Aorta (tissue), 5 donors: ENCODE measurements around the gene KCNQ1. TPM values are rescaled to one million over a fixed set of nuclear protein-coding genes. Genes with fewer than 3 reads are reported as not detected.

Experiments
- ATAC-seq: fragments of 200-7000 bp; cut with Tn5 transposase; one replicate; pipeline ENCODE4 v1.9.1; 2022; ENCODE audit warnings: moderate library complexity; ENCODE audit not compliant: low FRiP score
- DNase-seq, 2 donors: peaks; one replicate each; pipeline ENCODE4 v3.0.0-alpha.2; 2020
- H3K27ac ChIP-seq, 2 donors: one replicate each; pipeline ENCODE4 v1.5.1; 2013; ENCODE audit warnings: low read length in 2 of 2, mild to moderate bottlenecking in 2 of 2, moderate library complexity in 2 of 2, control low read depth in 1 of 2, inconsistent platforms in 1 of 2, low read depth in 1 of 2
- H3K27me3 ChIP-seq, 2 donors: one replicate each; pipeline ENCODE4 v1.6.1; 2013; ENCODE audit warnings: control low read depth in 1 of 2, low read length in 1 of 2, mild to moderate bottlenecking in 1 of 2, moderate library complexity in 1 of 2; ENCODE audit not compliant: insufficient read depth in 2 of 2, control insufficient read depth in 1 of 2
- H3K36me3 ChIP-seq, 2 donors: one replicate each; pipeline ENCODE4 v1.6.1; 2013; ENCODE audit warnings: control low read depth in 1 of 2, low read length in 1 of 2, mild to moderate bottlenecking in 1 of 2; ENCODE audit not compliant: insufficient read depth in 2 of 2, control insufficient read depth in 1 of 2
- H3K4me1 ChIP-seq, 2 donors: one replicate each; pipeline ENCODE4 v1.6.1; 2013; ENCODE audit warnings: low read length in 2 of 2, control low read depth in 1 of 2, mild to moderate bottlenecking in 1 of 2, moderate library complexity in 1 of 2; ENCODE audit not compliant: insufficient read depth in 2 of 2, control insufficient read depth in 1 of 2
- H3K4me3 ChIP-seq, 2 donors: one replicate each; pipeline ENCODE4 v1.5.1; 2013; ENCODE audit warnings: low read length in 2 of 2, control low read depth in 1 of 2, mild to moderate bottlenecking in 1 of 2
- H3K9me3 ChIP-seq: one replicate; pipeline ENCODE4 v1.6.1; 2013; ENCODE audit warnings: mild to moderate bottlenecking, low read length; ENCODE audit not compliant: control insufficient read depth
- WGBS, 2 donors: extraction: QIAGEN DNeasy Blood & Tissue Kit; methylation state at CpG; one replicate each; pipeline ENCODE4 v1.1.7; 2013; 5-methylcytosine and 5-hydroxymethylcytosine counted together
- intact Hi-C, 2 donors: fragments of 100-400 bp; cut with DNase I; formaldehyde crosslinking; loops; one replicate each; pipeline versions ENCODE4 v1.14.2 to v1.15.0; 2022
- polyA plus RNA-seq, 2 donors: library from polyadenylated mRNA; stranded (reverse); fragments of 200-250 nt; gene quantifications; one replicate each; pipeline ENCODE4 v1.2.3, GENCODE V29; 2013
- total RNA-seq, 2 donors: library from RNA; stranded (reverse); fragmentation: NEBNext Ultra II Directional; extraction: Animal tissue kit (Norgen Biotek cat#: 25700); gene quantifications; one replicate each; pipeline ENCODE4 v1.2.1, GENCODE V29; 2021
- donor health status: healthy with polysubstance abuse.
- donor health status: Bipolar disorder and iron deficiency.
- donor health status: DM: no; HTN: no; CAD: no.
- donor health status: DM: no; HTN: no; CAD: no.
- donor health status: DM: yes; HTN: yes; CAD: no.

Gene KCNQ1
- total and polyA plus RNA-seq, 4 donors = 0.67 to 11.5 (median 5.8) TPM

- 90 to 92% methylated on average over 4 of the region's 4 CpGs for WGBS, 2 donors
- ATAC-seq = no peak
- Histone ChIP-seq H3K4me3 (no peak overlapping the region), H3K4me1 (no peaks in the 10 kb centered on the region), H3K27ac (no peak overlapping the region), H3K9me3 (no peaks in the 10 kb centered on the region), H3K36me3 (no peaks in the 10 kb centered on the region), H3K27me3 (no peaks in the 10 kb centered on the region)
- peak in 1 of 2 donors; percentile 25 for DNase-seq
- intact Hi-C loops = loop anchor here in 1 of 2 donors (5.0 kb wide), 1 partner anchor 34 kb away; no protein-coding TSS in a partner anchor
Measured at GRCh38 chr11:2793701-2794045, 348.9 kb downstream of the KCNQ1 start.

DNA sequence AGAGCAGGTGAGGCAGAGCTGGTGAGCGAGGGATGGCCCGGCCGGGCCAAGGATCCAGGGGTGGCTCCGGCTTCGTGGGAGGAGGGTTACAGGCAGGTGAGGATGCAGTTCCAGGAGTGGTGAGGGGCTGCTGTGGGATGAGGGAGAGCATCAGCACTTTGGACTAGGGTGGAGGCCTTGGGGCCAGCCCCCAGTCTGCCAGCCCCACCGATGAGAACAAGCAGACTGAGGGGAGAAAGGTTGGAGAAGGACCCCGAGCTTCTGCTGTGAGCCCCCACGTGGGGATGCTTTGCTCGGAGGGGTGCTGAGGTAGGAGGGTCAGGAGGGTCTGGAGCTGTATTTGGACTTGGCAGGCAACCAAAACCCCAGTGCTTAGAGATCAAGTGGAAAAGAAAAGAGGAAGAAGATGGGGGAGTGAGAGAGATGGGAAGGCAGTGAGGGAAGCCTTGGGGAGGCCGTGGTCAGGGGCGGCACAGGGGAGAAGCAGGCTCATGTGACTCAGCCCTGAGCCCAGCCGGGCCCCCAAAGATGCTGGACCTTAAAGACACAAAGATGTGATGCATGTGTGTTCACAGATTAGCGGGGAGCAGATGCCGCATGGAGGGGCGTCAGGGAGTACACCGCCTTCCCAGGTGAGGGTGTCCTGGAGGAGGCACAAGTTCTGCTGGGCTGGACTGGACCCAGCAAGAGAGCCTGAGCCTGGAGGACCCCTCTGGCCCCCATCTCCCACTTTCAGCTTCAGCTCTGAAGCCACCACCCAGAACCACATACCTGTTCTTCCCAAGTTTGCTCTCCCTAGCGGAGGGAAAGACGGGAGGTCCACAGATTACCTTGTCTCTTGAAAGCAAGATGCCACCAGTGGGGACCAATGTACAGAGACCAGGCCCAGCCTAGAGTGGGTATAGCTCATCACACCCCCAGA lies 349.5 kb downstream of the KCNQ1 start:
- DNase-seq = peak; percentile 42 to 70
- Histone ChIP-seq H3K4me1 (no peaks in the 10 kb centered on the region), H3K36me3 (no peaks in the 10 kb centered on the region), H3K27ac (no peak overlapping the region), H3K27me3 (no peaks in the 10 kb centered on the region), H3K9me3 (no peaks in the 10 kb centered on the region), H3K4me3 (no peak overlapping the region)
- 92 to 94% methylated on average over 18 of the region's 18 CpGs for WGBS, 2 donors
- intact Hi-C loops = loop anchor here in 1 of 2 donors (5.0 kb wide), 1 partner anchor 33 kb away; no protein-coding TSS in a partner anchor
- ATAC-seq = no peak

DNA sequence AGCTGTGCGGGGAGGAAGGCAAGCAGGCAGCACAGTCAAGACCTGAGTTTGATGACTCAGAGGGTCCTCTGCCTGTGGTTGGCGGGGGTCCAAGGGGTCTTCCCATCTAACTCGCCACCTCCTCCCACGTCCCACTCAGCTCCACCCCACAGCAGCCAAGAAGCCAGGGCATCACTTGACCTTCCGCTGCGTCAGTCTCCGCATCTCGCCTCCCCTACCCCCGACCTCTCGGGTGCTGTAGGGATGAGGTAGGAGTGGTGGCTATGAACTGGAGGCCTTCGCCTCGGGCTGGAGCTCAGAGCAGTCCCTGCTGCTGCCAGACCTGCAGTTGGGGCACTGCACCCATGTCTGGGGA lies 350.1 kb downstream of the KCNQ1 start:
- WGBS, 2 donors = 90 to 91% methylated on average over 12 of the region's 12 CpGs
- Histone ChIP-seq H3K4me1 (no peaks in the 10 kb centered on the region), H3K36me3 (no peaks in the 10 kb centered on the region), H3K27me3 (no peaks in the 10 kb centered on the region), H3K27ac (no peak overlapping the region), H3K9me3 (no peaks in the 10 kb centered on the region), H3K4me3 (no peak overlapping the region)
- peak; percentile 29 to 61 for DNase-seq
- ATAC-seq = no peak
- intact Hi-C loops = loop anchor here in 1 of 2 donors (5.0 kb wide), 1 partner anchor 32 kb away; no protein-coding TSS in a partner anchor

DNA sequence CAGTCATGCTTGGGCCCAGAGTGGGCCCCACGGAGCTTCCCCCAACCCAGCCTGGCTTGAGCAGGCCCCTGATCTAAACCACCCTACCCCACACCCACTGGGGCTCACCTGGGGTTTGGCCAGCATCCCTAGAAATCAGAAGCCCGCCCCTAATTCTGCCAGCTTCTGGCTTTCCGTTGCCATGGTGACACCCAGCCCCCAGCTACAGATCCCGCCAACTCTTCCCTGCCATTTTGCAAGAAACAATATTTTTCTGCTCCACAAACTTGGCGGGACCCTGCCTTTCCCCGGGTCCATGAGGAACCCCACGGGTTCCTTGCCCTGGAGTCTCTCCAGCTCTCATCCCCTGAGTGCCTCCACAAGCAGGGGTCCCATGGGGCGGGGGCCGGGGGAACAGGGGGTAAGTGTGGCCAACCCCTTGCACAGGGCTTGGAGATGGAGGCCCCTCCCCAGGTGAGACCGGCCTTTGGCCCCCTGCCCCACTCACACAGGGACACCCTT lies 350.7 kb downstream of the KCNQ1 start:
- Histone ChIP-seq H3K9me3 (no peaks in the 10 kb centered on the region), H3K27me3 (no peaks in the 10 kb centered on the region), H3K4me1 (no peaks in the 10 kb centered on the region), H3K36me3 (no peaks in the 10 kb centered on the region), H3K27ac (no peak overlapping the region), H3K4me3 (no peak overlapping the region)
- intact Hi-C loops = no loop called here
- DNase-seq = peak; percentile 41 to 56
- WGBS, 2 donors = 83 to 88% methylated on average over 10 of the region's 10 CpGs
- ATAC-seq = no peak

DNA sequence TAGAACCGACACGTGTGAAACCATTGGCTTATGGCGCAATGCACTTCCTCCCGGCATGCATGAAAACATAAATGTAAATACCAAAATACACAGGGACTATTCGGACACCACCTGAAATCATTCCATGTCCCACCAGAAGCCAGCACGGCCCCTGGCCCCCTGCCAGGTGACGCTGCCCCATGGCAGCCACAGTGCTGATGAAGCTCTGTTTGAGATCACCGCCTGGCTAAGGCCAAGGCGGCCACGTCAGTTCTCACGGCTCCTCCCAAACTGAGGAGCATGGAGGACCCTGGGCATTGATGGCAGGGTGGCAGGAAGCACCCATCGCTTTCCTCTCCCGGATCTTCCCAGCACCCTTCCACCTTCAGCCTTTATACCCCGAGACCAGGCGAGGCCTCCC lies 351.3 kb downstream of the KCNQ1 start:
- WGBS, 2 donors = 89 to 91% methylated on average over 15 of the region's 15 CpGs
- DNase-seq = peak; percentile 24 to 52

DNA sequence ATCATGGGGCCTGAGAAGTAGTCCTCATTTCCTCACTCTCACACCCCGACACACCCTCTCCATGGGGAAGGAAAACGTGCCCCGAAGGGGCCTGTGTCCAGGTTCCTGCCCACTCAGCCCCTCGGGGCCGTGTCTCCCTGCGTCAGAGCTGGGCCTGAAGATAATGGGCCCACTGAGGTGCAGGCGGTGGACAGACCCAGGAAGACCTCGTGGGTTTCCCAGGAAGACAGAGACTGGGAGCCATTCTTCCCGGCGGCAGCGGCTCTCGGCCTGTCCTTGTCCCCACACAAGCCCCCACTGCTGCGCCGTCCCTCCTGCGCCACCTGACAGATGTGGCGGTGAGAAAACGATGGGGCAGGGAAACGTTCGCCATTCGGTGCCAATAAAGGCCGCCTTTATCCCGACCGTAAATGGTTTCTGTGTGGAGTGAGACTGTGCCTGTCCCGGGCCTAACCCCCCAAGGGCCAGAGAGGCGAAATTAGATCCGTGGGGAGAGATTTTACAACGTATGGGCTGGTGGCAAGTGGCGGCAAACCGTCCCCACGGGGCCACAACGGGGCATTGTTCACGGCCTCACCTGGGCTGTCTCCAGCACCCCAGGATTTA lies 351.8 kb downstream of the KCNQ1 start:
- intact Hi-C loops = no loop called here

More for the DNA sequence above, 351.3 kb downstream of the KCNQ1 start:
- Histone ChIP-seq H3K9me3 (no peaks in the 10 kb centered on the region), H3K27me3 (no peaks in the 10 kb centered on the region), H3K4me3 (no peak overlapping the region), H3K36me3 (no peaks in the 10 kb centered on the region), H3K4me1 (no peaks in the 10 kb centered on the region), H3K27ac (no peak overlapping the region)
- no peak for ATAC-seq
- intact Hi-C loops = no loop called here

DNA sequence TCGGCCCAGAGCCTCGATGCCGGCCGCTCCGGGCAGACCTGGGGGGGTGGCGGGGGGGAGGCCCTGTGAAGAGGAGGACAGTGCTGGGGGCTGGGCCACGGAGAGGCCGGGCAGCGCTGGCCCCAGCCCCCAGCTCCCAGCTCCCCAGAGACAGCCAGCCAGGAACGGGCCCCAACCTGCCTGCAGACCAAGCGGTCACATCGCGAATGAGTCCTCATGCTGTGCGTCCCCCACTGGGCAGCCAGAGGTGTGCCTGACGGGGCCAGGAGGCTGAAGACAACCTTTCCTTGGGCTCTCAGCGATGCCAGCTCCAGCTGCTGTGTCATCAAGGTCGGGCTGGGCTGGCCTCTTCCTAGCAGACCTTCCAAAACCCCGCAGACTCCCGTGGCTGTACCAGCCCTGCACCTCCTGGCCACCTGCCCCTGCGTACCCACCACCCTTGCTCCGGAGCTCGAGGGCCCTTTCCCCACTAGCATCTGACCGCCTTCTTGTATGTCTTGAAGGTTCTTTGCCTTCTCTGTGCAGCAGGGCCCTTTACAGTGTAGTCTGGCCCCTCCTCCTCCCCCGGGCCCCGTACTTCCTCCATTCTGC lies 352.4 kb downstream of the KCNQ1 start:
- DNase-seq = peak; percentile 39 to 70
- intact Hi-C loops = no loop called here
- WGBS, 2 donors = 92% methylated on average over 24 to 25 of the region's 25 CpGs

More for the DNA sequence above, 351.8 kb downstream of the KCNQ1 start:
- Histone ChIP-seq H3K36me3 (no peaks in the 10 kb centered on the region), H3K27ac (no peak overlapping the region), H3K27me3 (no peaks in the 10 kb centered on the region), H3K4me3 (no peak overlapping the region), H3K9me3 (no peaks in the 10 kb centered on the region), H3K4me1 (no peaks in the 10 kb centered on the region)
- DNase-seq (peak; percentile 26 to 58), ATAC-seq (no peak)
- WGBS, 2 donors = 93 to 94% methylated on average over 32 of the region's 32 CpGs

GRCh38 chr11:2797741-2798361 lies 353.0 kb downstream of the KCNQ1 start:
- Histone ChIP-seq H3K4me1 (no peaks in the 10 kb centered on the region), H3K4me3 (no peak overlapping the region), H3K36me3 (no peaks in the 10 kb centered on the region), H3K27me3 (no peaks in the 10 kb centered on the region), H3K9me3 (no peaks in the 10 kb centered on the region), H3K27ac (no peak overlapping the region)
- 83 to 92% methylated on average over 9 of the region's 9 CpGs for WGBS, 2 donors
- intact Hi-C loops = no loop called here
- DNase-seq = peak in 1 of 2 donors; percentile 65
- ATAC-seq = no peak

More for the DNA sequence above, 352.4 kb downstream of the KCNQ1 start:
- Histone ChIP-seq H3K4me1 (no peaks in the 10 kb centered on the region), H3K27me3 (no peaks in the 10 kb centered on the region), H3K27ac (no peak overlapping the region), H3K9me3 (no peaks in the 10 kb centered on the region), H3K36me3 (no peaks in the 10 kb centered on the region), H3K4me3 (no peak overlapping the region)
- no peak for ATAC-seq
